Stomach smooth muscle (tissue), 2 donors: ENCODE data around the gene CELF1.
A peak's percentile ranks its signal among the peaks of the same experiment; 100 is the strongest.

Experiments used
- H3K27ac ChIP-seq: one replicate; pipeline ENCODE4 v1.7.0; 2013; ENCODE audit warnings: mild to moderate bottlenecking, low read length, inconsistent platforms
- H3K27me3 ChIP-seq, 2 donors: one replicate each; pipeline ENCODE4 v1.7.0; 2013; ENCODE audit warnings: low read length in 2 of 2; ENCODE audit not compliant: insufficient read depth in 2 of 2, control insufficient read depth in 1 of 2
- H3K36me3 ChIP-seq, 2 donors: one replicate each; pipeline ENCODE4 v1.7.0; 2013; ENCODE audit warnings: low read length in 2 of 2; ENCODE audit not compliant: control insufficient read depth in 2 of 2, insufficient read depth in 2 of 2
- H3K4me1 ChIP-seq: one replicate; pipeline ENCODE4 v1.7.0; 2013; ENCODE audit warnings: low read length; ENCODE audit not compliant: control insufficient read depth, insufficient read depth
- H3K4me3 ChIP-seq, 2 donors: one replicate each; pipeline ENCODE4 v1.7.0; 2013; ENCODE audit warnings: low read length in 2 of 2
- H3K9ac ChIP-seq, 2 donors: one replicate each; pipeline ENCODE4 v1.7.0; 2013; ENCODE audit warnings: low read length in 2 of 2, mild to moderate bottlenecking in 1 of 2
- H3K9me3 ChIP-seq, 2 donors: one replicate each; pipeline ENCODE4 v1.7.0; 2013; ENCODE audit warnings: low read length in 2 of 2; ENCODE audit not compliant: control insufficient read depth in 2 of 2
- donor health status: healthy.
- donor health status: Pancreatic carcinoma.

CELF1 gene

DNA sequence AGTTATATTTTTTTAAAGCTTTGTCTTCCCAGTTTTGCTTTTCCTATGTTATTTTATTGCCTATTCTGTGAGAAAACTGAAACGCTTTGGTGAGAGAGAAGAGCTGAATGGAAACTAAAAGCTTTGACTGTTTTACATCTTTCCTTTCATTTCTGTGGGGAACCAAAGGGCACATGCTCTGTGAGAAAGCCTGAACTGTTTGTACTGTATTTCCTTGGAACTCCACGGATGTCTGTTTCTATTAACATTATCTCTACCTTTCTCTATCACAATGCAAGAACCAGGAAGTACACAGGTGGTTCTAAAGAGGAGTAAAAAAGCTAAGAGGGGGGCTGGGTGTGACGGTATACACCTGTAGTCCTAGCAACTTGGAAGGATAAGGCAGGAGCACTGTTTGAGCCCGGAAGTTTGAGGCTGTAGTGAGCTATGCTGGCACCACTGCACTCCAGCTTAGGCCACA is 43.8 kb downstream of the CELF1 start:
- Histone ChIP-seq H3K4me1 (peaks cover 24% of the 10 kb centered on the region), H3K9me3 (no peaks in the 10 kb centered on the region), H3K27ac (no peak overlapping the region), H3K36me3 (no peaks in the 10 kb centered on the region), H3K27me3 (no peaks in the 10 kb centered on the region), H3K9ac (no peak overlapping the region), H3K4me3 (no peak overlapping the region)

- Histone ChIP-seq H3K4me1 (peaks cover 25% of the 10 kb centered on the region), H3K27ac (no peak overlapping the region), H3K36me3 (no peaks in the 10 kb centered on the region), H3K4me3 (no peak overlapping the region), H3K9me3 (no peaks in the 10 kb centered on the region), H3K27me3 (no peaks in the 10 kb centered on the region), H3K9ac (no peak overlapping the region)
Observed at GRCh38 chr11:47508240-47508957, 44.5 kb downstream of the CELF1 start.

GRCh38 chr11:47507563-47508239 is 45.2 kb downstream of the CELF1 start:
- Histone ChIP-seq H3K9me3 (no peaks in the 10 kb centered on the region), H3K4me1 (peaks cover 25% of the 10 kb centered on the region), H3K27ac (no peak overlapping the region), H3K36me3 (no peaks in the 10 kb centered on the region), H3K27me3 (no peaks in the 10 kb centered on the region), H3K9ac (no peak overlapping the region), H3K4me3 (no peak overlapping the region)

- Histone ChIP-seq H3K27me3 (no peaks in the 10 kb centered on the region), H3K27ac (no peak overlapping the region), H3K36me3 (no peaks in the 10 kb centered on the region), H3K9ac (no peak overlapping the region), H3K9me3 (no peaks in the 10 kb centered on the region), H3K4me3 (no peak overlapping the region), H3K4me1 (peaks cover 20% of the 10 kb centered on the region)
Observed at GRCh38 chr11:47506795-47507562, 46.0 kb downstream of the CELF1 start.

DNA sequence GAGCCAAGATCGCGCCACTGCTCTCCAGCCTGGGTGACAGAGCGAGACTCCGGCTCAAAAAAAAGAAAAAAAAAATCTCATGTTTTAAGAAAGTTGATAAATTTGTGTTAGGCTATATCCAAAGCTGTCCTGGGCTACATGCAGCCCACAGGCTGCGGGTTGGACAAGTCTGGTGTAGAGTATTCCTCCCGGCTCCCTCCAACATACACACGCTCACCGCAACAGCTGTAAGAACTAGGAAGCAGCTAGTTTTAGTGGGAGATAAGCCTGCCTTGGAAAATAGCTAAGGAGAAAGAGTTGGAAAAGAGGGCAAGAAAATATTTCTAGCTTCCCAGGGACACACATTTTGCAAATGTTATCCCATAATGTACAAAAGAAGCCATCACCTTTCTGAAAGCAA is 46.6 kb downstream of the CELF1 start:
- Histone ChIP-seq H3K4me1 (peaks cover 15% of the 10 kb centered on the region), H3K36me3 (no peaks in the 10 kb centered on the region), H3K27me3 (no peaks in the 10 kb centered on the region), H3K4me3 (no peak overlapping the region), H3K9me3 (no peaks in the 10 kb centered on the region), H3K9ac (no peak overlapping the region), H3K27ac (no peak overlapping the region)

DNA sequence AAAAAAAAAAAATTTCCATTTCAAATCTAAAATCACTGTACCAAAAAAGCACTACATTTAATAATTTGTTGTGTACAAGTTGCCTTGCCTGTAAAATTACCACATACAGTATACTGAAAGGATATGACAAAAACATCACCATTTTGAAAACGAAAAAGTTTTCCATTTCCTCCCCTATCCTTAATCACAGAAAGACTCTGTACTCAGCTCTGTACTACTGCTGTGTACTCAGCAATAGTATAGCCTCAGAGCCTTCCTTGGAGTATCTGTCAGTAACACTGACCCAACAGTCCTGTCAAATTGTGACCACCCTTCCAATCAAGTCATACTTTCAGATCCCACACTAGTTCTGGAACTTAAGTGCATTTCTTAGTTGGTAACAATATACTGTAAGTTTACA is 48.0 kb downstream of the CELF1 start:
- peaks cover 19% of the 10 kb centered on the region for H3K4me1 ChIP-seq
- H3K4me3 ChIP-seq = no peak overlapping the region
- no peaks in the 10 kb centered on the region for H3K27me3 ChIP-seq
- H3K9ac ChIP-seq = no peak overlapping the region
- H3K36me3 ChIP-seq = peaks cover 0 to 2% of the 10 kb centered on the region in 2 donors
- H3K27ac ChIP-seq = no peak overlapping the region
- no peaks in the 10 kb centered on the region for H3K9me3 ChIP-seq

DNA sequence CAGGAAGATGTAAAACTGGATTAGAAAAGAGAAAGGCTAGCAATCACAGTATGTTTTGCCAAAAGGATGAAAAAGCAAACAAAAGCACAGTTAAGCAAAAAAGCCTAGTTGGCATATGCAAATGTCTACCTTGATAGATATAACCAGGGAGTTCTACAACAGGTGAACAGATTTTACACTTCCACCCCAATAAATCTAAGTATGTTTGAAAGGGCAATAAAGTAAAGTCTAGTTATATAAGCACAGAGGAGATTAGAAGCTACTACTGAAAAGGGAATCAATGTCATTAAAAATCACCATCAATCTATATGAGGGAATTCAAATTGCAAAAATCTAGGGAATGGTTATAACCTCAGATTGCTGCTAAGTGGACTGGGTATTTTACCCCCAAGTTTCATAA is 49.7 kb downstream of the CELF1 start:
- Histone ChIP-seq H3K4me3 (no peak overlapping the region), H3K27ac (no peak overlapping the region), H3K27me3 (no peaks in the 10 kb centered on the region), H3K9ac (no peak overlapping the region), H3K4me1 (peaks cover 12% of the 10 kb centered on the region), H3K9me3 (no peaks in the 10 kb centered on the region), H3K36me3 (peaks cover 2 to 4% of the 10 kb centered on the region in 2 donors)

GRCh38 chr11:47502767-47503166 is 50.2 kb downstream of the CELF1 start:
- peaks cover 12% of the 10 kb centered on the region for H3K4me1 ChIP-seq
- peaks cover 2 to 4% of the 10 kb centered on the region in 2 donors for H3K36me3 ChIP-seq
- H3K4me3 ChIP-seq = no peak overlapping the region
- no peaks in the 10 kb centered on the region for H3K27me3 ChIP-seq
- H3K27ac ChIP-seq = no peak overlapping the region
- no peak overlapping the region for H3K9ac ChIP-seq
- no peaks in the 10 kb centered on the region for H3K9me3 ChIP-seq

DNA sequence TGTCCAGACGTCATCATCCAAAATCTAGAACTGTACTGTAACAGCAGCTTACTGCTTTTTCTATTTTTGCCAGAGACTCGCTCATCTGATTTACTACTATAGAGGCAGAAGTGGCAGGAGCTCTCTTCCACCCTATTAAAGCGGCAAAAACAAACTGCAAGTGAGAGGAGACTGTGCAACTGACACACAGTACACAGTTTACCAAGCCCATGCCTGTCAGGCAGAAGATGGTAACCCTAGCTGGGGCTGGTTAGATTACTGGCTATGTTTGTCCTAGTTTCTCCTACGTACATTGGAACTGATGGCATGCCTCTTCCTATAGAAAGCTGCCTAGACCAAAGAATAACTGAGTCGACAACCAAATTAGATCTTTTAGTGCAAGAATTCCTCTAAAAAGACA is 51.8 kb downstream of the CELF1 start:
- Histone ChIP-seq H3K27me3 (no peaks in the 10 kb centered on the region), H3K36me3 (peaks cover 2 to 8% of the 10 kb centered on the region in 2 donors), H3K9ac (no peak overlapping the region), H3K9me3 (no peaks in the 10 kb centered on the region), H3K4me3 (peak overlapping the region in 1 of 2 donors; percentile 29), H3K27ac (no peak overlapping the region), H3K4me1 (peaks cover 15% of the 10 kb centered on the region)

DNA sequence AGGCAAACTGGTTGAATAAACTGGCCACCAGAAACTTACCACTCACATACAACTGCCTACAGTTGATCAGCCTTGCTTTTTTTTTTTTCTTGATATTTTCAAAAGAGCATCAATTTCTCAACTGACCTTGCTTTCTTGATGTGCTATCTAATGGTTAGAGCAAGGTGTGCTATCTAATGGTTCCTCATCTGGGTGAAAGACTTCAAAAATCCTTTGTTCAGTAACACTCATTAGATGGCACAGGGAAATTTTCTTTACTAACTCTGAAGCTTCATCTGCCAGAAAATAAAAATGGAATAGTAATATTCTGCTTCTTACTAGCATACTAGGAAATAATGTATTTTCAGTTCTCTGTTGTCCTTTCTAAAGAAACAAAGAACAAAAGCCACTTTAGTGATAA is 52.8 kb downstream of the CELF1 start:
- no peak overlapping the region for H3K27ac ChIP-seq
- H3K4me1 ChIP-seq = peaks cover 20% of the 10 kb centered on the region
- no peak overlapping the region for H3K9ac ChIP-seq
- no peaks in the 10 kb centered on the region for H3K27me3 ChIP-seq
- H3K36me3 ChIP-seq = peaks cover 2 to 9% of the 10 kb centered on the region in 2 donors
- no peaks in the 10 kb centered on the region for H3K9me3 ChIP-seq
- H3K4me3 ChIP-seq = no peak overlapping the region
